HL-60/S4 treated with phorbol 12-myristate 13-acetate at 8.2 ng/mL for 4 days and 3 days (cell line): Measurements from ENCODE around the gene NAGA.

Experiments used
- in situ Hi-C: fragments of 300-500 bp; cut with MboI; formaldehyde crosslinking; loops from 2 replicates; pipeline ENCODE4 v1.15.0; 2022; ENCODE audit warnings: low sequenced_read_pairs

The NAGA gene

DNA sequence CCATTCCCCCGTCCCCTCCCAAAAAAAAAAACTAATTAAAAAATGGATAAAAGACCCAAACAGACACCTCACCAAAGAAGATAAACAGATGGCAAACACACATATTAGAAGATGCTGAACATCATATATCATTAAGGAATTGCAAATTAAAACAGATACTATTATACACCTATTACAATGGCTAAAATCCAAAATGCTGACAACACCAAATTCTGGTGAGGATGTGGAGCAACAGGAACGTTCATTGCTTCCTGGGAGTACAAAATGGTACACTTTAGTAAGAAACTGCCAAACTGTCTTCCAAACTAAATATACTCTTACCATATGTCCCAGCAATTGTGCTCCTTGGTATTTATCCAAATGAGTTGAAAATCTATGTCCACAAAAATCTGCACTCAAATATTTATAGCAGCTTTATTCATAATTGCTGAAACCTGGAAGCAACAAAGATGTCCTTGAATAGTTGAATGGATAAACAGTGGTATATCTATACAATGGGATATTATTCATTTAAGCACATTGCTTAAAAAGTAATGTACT lies 19.9 kb downstream of the NAGA start:
- in situ Hi-C loops: no loop called here

DNA sequence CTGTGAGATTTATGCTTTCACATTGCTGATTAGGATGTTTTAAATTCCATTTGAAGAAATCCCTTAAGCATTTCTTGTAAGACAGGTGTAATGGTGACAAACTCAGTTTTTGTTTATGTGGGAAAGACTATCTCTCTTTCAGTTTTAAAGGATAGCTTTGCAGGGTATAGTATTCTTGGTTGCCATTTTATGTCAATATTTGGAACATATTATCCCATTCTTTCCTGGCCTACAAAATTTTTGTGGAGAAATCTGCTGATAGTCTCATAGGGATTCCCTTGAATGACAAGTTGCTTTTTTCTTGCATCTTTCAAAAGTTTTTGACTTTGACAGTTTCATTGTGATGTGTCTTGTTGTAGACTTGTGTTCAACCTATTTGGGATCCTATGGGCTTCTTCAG lies 28.8 kb downstream of the NAGA start:
- in situ Hi-C loops: no loop called here

DNA sequence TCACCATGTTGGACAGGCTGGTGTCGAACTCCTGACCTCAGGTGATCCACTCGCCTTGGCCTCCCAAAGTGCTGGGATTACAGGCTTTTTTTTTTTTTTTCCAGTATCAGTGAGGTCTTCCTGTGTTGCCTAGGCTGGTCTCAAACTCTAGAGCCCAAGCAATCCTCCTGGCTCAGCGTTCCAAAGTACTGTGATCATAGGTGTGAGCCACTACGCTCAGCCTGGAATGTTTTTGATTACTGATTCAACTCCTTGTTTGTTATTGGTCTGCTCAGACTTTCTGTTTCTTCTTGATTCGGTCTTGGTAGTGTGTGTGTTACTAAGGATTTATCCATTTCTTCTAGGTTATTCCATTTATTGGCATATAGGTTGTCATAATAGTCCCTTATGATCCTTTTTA lies 31.3 kb downstream of the NAGA start:
- in situ Hi-C loops: no loop called here

DNA sequence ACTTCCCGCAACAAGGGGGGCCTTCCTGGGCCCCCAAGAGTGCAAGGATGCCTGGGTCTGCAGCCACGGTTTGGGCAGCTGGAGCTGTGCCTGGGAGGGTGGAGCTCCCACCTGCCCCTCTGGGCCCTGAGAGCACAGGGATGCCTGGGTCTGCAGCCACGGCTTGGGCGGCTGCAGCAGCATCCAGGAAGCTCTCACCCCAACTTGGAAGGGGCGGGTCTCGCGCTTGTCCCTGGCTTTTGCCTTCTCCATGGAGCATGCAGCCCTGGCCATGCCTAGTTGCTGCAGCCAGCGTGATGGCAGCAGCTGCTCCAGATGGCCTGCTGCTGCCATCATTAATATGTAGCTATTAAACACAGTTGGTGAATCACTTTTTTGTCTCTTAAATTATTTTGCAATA lies 35.4 kb downstream of the NAGA start:
- in situ Hi-C loops: no loop called here

DNA sequence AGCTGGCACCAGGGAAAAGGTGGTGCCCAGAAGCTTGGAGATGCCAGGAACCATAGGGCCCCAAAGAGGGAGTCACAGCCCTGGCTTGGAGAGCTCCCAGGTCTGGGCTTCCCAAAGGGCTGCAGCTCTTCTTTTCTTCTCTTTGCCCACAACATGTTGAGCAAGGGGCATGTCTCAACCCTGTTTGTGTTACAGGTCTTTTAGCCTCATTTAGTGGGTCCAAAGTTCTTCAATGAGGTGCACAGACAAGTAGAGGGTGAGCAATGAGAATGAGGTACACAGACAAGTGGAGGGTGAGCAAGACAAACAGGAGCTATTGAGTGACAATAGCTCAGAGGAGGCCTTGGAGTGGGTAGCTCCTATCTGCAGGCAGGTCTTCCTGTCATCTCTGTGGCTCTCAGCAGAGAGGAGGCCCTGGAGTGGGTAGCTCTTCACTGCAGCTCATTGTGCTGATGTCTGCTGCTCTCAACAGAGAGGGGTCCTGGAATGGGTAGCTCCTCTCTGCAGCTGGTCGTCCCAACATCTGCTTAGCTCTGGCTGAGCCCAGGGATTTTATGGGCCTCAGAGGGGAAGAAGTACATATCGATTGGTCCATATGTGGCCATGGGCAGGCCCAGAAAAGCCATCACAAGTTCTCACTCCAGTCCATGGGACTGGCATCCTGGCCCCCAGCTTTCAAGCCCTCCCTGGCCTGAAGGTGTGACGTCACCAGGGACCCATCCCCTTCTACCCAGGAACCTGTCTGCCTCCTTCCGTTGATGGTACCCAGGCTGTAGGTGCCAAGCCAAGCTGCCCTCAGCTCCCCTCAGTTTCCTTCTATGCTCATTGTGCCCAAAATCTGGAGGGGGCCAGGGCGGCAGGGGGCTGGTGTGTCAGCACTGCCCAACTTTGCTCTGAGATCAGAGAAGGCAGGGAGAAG lies 37.1 kb downstream of the NAGA start:
- in situ Hi-C loops: no loop called here

DNA sequence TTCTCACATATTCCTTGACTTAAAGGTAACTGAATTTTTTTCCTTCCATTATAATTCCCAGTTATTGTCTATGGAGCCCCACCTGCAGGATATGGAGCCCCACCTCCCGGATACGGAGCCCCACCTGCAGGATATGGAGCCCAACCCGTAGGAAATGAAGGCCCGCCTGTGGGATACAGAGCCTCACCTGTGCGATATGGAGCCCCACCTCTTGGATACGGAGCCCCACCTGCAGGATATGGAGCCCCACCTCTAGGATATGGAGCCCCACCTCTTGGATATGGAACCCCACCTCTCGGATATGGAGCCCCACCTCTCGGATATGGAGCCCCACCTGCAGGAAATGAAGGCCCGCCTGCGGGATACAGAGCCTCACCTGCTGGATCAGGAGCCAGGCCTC lies 43.9 kb downstream of the NAGA start:
- in situ Hi-C loops: no loop called here

DNA sequence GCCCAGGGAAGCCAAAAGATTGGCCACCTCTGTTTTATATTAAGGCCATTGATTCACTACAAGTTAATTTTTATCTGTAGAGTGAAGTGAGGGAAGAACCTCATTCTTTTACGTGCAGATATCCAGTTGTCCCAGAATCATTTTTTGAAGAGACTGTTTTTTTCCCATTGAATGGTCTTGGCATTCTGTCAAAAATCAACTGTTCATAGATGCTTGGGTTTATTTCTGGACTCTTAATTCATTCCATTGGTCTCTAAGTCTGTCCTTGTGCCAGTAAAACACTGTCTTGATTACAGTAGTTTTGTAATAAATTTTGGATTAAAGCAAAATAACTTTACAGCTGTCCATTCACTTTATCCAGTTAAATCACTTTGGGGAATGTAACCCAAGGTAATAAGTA lies 45.2 kb downstream of the NAGA start:
- in situ Hi-C loops: no loop called here

DNA sequence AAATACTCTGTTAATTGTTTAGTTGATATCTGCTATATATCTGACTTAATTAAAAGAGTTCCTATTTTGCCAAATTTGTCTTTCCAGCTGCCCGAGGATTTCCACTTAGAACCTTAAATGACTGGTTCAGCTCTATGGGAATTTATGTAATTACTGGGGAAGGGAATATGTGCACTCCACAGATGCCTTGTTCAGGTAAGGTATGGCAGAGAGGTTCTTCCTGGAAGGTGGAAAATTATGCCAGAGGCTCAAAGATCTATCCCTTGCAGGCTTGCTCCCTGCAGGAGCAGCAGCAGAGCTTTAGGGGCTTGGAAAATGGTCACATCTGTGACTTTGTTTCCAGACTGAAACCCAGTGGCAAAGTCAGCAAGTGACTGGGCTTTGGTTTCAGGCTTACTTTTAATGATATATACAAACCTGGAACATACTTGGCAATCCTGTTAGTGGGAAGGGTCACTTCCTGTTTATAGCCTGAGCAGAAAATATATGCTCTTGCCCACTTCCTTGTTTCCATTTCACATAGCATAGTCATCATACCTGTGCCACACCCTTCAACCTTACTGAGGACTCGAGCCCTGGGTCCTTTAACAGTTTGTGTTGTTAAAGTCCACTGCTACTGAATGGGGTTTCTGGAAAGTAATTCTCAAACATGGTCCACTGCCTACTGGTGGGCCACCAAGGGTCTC lies 48.3 kb downstream of the NAGA start:
- in situ Hi-C loops: no loop called here

DNA sequence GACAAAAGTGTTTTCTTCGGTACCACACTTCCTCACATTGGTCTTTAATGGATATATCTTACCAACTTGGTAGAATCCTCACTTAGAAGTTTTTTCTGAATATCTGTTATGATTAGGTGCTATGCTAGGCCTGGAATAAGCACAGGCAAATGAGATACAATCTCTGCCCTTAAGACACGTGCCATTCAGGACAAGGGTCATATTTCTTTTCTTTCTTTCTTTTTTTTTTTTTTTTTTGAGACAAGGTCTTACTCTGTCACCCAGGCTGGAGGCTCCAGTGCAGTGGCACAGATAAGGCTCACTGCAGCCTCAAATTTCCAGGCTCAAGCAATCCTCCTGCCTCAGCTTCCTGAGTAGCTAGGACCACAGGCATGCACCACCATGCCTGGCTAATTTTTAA lies 49.0 kb downstream of the NAGA start:
- in situ Hi-C loops: no loop called here

DNA sequence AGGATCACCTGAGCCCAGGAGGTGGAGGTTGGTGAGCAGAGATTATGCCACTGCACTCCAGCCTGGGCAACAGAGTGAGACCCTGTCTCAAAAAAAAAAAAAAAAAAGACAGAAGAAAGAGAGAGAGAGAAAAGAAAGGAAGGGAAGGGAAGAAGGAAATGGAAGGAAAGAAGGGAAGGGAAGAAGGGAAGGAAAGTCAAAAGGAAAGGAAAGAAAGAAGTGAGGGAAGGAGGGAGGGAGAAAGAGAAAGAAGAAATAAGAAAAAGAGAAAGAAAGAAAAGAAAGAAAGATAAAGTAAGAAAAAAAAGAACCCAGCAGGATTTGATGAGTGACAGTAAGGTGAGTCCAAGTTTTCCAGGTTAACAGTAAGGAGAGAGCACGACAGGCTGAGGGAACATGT lies 52.4 kb downstream of the NAGA start:
- in situ Hi-C loops: no loop called here

DNA sequence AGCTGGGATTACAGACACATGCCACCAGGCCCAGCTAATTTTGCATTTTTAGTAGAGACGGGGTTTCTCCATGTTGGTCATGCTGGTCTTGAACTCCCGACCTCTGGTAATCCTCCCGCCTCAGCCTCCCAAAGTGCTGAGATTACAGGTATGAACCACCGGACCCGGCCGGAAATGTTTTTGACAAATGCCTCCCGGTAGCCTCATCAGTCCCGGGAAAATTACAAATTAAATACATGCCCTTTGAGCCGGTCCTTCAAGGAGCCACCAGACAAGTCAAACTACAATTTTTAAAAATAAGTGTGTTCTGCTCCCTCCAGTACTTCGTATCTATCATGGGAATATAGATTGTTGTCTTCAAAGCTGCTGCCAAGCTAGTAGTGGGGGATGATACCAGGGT lies 54.5 kb downstream of the NAGA start:
- in situ Hi-C loops: no loop called here

DNA sequence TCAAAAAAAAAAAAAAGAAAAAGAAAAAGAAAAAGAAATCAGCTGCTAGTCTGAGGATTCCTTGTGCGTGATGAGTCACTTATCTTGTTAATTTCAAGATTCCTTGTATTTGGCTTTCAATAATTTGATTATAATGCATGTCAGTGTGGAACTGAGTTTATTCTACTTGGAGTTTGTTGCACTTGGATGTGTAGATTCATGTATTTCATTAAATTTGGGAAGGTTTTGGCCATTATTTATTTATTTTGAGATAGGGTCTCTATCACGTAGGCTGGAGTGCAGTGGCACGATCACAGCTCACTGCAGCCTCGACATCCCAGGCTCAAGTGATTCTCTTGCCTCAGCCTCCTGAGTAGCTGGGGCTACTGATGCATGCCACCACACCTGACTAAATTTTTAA lies 57.2 kb downstream of the NAGA start:
- in situ Hi-C loops: no loop called here

DNA sequence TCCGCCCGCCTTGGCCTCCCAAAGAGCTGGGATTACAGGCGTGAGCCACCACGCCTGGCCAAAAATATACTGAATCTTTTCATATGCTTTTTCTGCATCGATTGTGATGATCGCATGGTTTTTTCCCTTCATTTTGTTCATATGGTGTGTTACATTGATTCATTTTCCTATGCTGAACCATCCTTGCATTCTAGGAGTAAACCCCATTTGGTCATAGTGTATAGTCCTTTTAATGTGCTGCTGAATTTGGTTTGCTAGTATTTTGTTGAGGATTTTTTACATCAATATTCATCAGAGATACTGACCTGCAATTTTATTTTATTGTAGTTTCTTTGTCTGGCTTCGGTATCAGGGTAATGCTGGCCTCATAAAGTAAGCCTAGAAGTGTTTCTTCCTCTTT lies 59.8 kb downstream of the NAGA start:
- in situ Hi-C loops: no loop called here
